OCI-LY1 (cell line): ENCODE measurements around the gene MZB1.

Source experiments
- H2AFZ ChIP-seq: fragments of 200-600 bp; sonication (generic), shearing (Covaris generic); 2 replicates; pipeline ENCODE4 v1.6.0; 2014; ENCODE audit warnings: antibody characterized with exemption, mild to moderate bottlenecking, low read length
- H3F3A ChIP-seq: fragments of 200-600 bp; sonication (generic), shearing (Covaris generic); 2 replicates; pipeline ENCODE4 v1.6.0; 2014; ENCODE audit warnings: mild to moderate bottlenecking, antibody characterized with exemption, low read length, moderate library complexity; ENCODE audit not compliant: insufficient read depth
- H3K27ac ChIP-seq: fragments of 200-600 bp; sonication (generic); 2 replicates; pipeline ENCODE4 v1.5.1; 2014; ENCODE audit warnings: low read length, mixed run types, mild to moderate bottlenecking, low read depth; ENCODE audit not compliant: poor library complexity, severe bottlenecking
- H3K27me3 ChIP-seq: fragments of 200-600 bp; sonication (generic); 2 replicates; pipeline ENCODE4 v1.6.0; 2014; ENCODE audit warnings: antibody characterized with exemption, mild to moderate bottlenecking, low read length, moderate library complexity; ENCODE audit not compliant: insufficient read depth
- H3K36me3 ChIP-seq: fragments of 200-600 bp; sonication (generic); 2 replicates; pipeline ENCODE4 v1.6.1; 2014; ENCODE audit warnings: mild to moderate bottlenecking, antibody characterized with exemption, low read length, moderate library complexity, mixed read lengths; ENCODE audit not compliant: insufficient read depth
- H3K4me1 ChIP-seq: fragments of 200-600 bp; sonication (generic); 2 replicates; pipeline ENCODE4 v1.5.1; 2014; ENCODE audit warnings: mild to moderate bottlenecking, low read length, moderate library complexity; ENCODE audit not compliant: insufficient read depth, severe bottlenecking
- H3K4me2 ChIP-seq: fragments of 200-600 bp; sonication (generic), shearing (Covaris generic); 2 replicates; pipeline ENCODE4 v1.6.1; 2014; ENCODE audit warnings: low read length
- H3K4me3 ChIP-seq: fragments of 200-600 bp; sonication (generic); 2 replicates; pipeline ENCODE4 v1.5.1; 2014; ENCODE audit warnings: low read length, low read depth, mild to moderate bottlenecking, mixed read lengths; ENCODE audit not compliant: poor library complexity, severe bottlenecking
- H3K79me2 ChIP-seq: fragments of 200-600 bp; shearing (Covaris generic); 2 replicates; pipeline ENCODE4 v1.6.1; 2016; ENCODE audit warnings: mixed run types, low read length, mixed read lengths; ENCODE audit not compliant: insufficient read depth
- H3K9ac ChIP-seq: fragments of 200-600 bp; sonication (generic), shearing (Covaris generic); 2 replicates; pipeline ENCODE4 v1.6.1; 2014; ENCODE audit warnings: mild to moderate bottlenecking, low read length, mixed read lengths
- H3K9me2 ChIP-seq: fragments of 200-600 bp; sonication (generic), shearing (Covaris generic); 2 replicates; pipeline ENCODE4 v1.6.1; 2014; ENCODE audit warnings: low read depth, mild to moderate bottlenecking, low read length, mixed read lengths
- H3K9me3 ChIP-seq: fragments of 200-600 bp; shearing (Covaris generic); 2 replicates; pipeline ENCODE4 v1.6.1; 2014; ENCODE audit warnings: low read length, mixed read lengths
- H4K20me1 ChIP-seq: fragments of 200-600 bp; sonication (generic), shearing (Covaris generic); 2 replicates; pipeline ENCODE4 v1.6.0; 2016; ENCODE audit warnings: mild to moderate bottlenecking, low read length; ENCODE audit not compliant: insufficient read depth
- CTCF ChIP-seq: fragments of 200-600 bp; sonication (generic), shearing (Covaris generic); IDR thresholded peaks from 2 replicates; pipeline ENCODE4 v1.5.1; 2017; ENCODE audit warnings: mild to moderate bottlenecking, antibody characterized with exemption, low read length, moderate library complexity, mixed read lengths
- EZH2 ChIP-seq: fragments of 200-600 bp; sonication (generic), shearing (Covaris generic); IDR thresholded peaks from 2 replicates; pipeline ENCODE4 v1.8.0; 2017; ENCODE audit warnings: borderline replicate concordance, mixed run types, mild to moderate bottlenecking, antibody characterized with exemption, low read length, moderate library complexity, mixed read lengths

MZB1 gene

GRCh38 chr5:139435676-139436075 lies 46.0 kb upstream of the MZB1 start:
- no peaks in the 10 kb centered on the region for H3K27me3 ChIP-seq
- no peaks in the 10 kb centered on the region for H4K20me1 ChIP-seq
- no peak overlapping the region for H3K27ac ChIP-seq
- no peak overlapping the region for H3K9ac ChIP-seq
- no peak overlapping the region for H3K4me2 ChIP-seq
- TF ChIP-seq EZH2 = no peak
- TF ChIP-seq CTCF = no peak
- H3K4me3 ChIP-seq = no peak overlapping the region
- no peak overlapping the region for H2AFZ ChIP-seq
- no peaks in the 10 kb centered on the region for H3K9me2 ChIP-seq
- H3K36me3 ChIP-seq = no peaks in the 10 kb centered on the region
- no peaks in the 10 kb centered on the region for H3F3A ChIP-seq
- no peaks in the 10 kb centered on the region for H3K79me2 ChIP-seq
- H3K9me3 ChIP-seq = no peaks in the 10 kb centered on the region
- H3K4me1 ChIP-seq = peaks cover 11% of the 10 kb centered on the region

DNA sequence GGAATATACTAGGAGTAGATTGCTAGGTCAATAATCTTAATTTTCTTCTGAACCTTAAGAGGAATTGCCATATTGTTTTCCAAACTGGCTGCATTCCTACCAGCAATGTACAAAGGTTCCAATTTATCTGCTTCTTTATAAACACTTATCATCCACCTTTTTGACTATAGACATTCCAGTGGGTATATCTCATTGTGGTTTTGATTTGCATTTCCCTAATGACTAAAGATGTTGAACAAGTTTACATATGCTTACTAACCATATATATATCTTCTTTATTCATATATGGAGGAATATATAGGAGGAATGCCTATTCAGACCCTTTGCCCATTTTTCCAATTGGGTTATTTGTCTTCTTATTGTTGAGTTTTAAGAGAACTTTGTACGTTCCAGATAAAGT lies 42.0 kb upstream of the MZB1 start:
- no peak overlapping the region for H2AFZ ChIP-seq
- H4K20me1 ChIP-seq = no peaks in the 10 kb centered on the region
- no peaks in the 10 kb centered on the region for H3K36me3 ChIP-seq
- no peak overlapping the region for H3K4me2 ChIP-seq
- no peak overlapping the region for H3K9ac ChIP-seq
- no peaks in the 10 kb centered on the region for H3F3A ChIP-seq
- TF ChIP-seq CTCF = no peak
- TF ChIP-seq EZH2 = no peak
- no peak overlapping the region for H3K27ac ChIP-seq
- H3K27me3 ChIP-seq = no peaks in the 10 kb centered on the region
- H3K9me3 ChIP-seq = no peaks in the 10 kb centered on the region
- H3K4me1 ChIP-seq = no peaks in the 10 kb centered on the region
- no peak overlapping the region for H3K4me3 ChIP-seq
- no peaks in the 10 kb centered on the region for H3K9me2 ChIP-seq
- H3K79me2 ChIP-seq = no peaks in the 10 kb centered on the region

DNA sequence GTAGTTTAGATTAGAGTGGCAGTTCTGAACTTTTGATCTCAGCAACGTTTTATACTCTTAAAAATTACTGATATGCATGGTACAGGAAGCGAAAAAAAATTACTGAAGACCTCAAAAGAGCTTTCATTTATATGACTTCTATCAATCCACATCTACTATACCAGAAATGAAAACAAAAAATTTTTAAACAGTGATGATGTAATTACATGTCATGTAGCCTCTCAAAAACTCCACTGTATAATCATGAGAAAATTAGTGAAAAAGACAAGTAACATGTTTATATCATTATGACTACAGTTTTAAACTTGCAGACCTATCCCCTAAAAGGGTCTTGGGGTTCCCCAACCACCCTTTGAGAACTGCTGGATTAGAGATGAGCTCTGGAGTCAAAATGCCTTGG lies 40.3 kb upstream of the MZB1 start:
- H3K4me1 ChIP-seq = no peaks in the 10 kb centered on the region
- no peaks in the 10 kb centered on the region for H4K20me1 ChIP-seq
- H3K9ac ChIP-seq = no peak overlapping the region
- H2AFZ ChIP-seq = no peak overlapping the region
- H3K4me2 ChIP-seq = no peak overlapping the region
- H3K27me3 ChIP-seq = no peaks in the 10 kb centered on the region
- no peak overlapping the region for H3K27ac ChIP-seq
- no peaks in the 10 kb centered on the region for H3K9me3 ChIP-seq
- TF ChIP-seq EZH2 (no peak), CTCF (no peak)
- no peaks in the 10 kb centered on the region for H3K79me2 ChIP-seq
- H3K36me3 ChIP-seq = no peaks in the 10 kb centered on the region
- no peaks in the 10 kb centered on the region for H3K9me2 ChIP-seq
- H3K4me3 ChIP-seq = no peak overlapping the region
- no peaks in the 10 kb centered on the region for H3F3A ChIP-seq
